ENCODE results near the gene HNRNPLL. TPM values are rescaled to one million over a fixed set of nuclear protein-coding genes. Genes with fewer than 3 reads are reported as not detected.
"Not testable (repeated sequence)": the region's sequence is repeated elsewhere in the genome, so short reads cannot be mapped to it uniquely, and the experiment has no call there.

Gene HNRNPLL
- total RNA-seq, 1 experiment from 2014 or later: 59.4 TPM

- TF ChIP-seq, protein P1, sequence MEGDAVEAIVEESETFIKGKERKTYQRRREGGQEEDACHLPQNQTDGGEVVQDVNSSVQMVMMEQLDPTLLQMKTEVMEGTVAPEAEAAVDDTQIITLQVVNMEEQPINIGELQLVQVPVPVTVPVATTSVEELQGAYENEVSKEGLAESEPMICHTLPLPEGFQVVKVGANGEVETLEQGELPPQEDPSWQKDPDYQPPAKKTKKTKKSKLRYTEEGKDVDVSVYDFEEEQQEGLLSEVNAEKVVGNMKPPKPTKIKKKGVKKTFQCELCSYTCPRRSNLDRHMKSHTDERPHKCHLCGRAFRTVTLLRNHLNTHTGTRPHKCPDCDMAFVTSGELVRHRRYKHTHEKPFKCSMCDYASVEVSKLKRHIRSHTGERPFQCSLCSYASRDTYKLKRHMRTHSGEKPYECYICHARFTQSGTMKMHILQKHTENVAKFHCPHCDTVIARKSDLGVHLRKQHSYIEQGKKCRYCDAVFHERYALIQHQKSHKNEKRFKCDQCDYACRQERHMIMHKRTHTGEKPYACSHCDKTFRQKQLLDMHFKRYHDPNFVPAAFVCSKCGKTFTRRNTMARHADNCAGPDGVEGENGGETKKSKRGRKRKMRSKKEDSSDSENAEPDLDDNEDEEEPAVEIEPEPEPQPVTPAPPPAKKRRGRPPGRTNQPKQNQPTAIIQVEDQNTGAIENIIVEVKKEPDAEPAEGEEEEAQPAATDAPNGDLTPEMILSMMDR (IDR thresholded peaks at IDR 0.05; ENCODE audit: insufficient read depth in 1 of 2, low read depth in 1 of 2, low read length in 1 of 2, severe bottlenecking in 1 of 2, unreplicated experiment in 1 of 2): no peak
- Histone ChIP-seq H3K4me3 (ENCODE audit: low read depth, low read length) (no peak overlapping the region), H3K27me3 (replicated peaks; ENCODE audit: control insufficient read depth, insufficient read depth, low read length) (no peaks in the 10 kb centered on the region), H3K36me3 (ENCODE audit: control insufficient read depth, insufficient read depth, low read length) (no peaks in the 10 kb centered on the region), H3K4me1 (no peaks in the 10 kb centered on the region), H3K9me3 (peaks cover 7% of the 10 kb centered on the region; the same call in 1 of the 2 replicates)
- no peaks in the 10 kb centered on the region for H3K36me3 Mint-ChIP-seq (ENCODE audit: insufficient read depth, unreplicated experiment)
- H3K4me1 Mint-ChIP-seq (ENCODE audit: low read depth, unreplicated experiment): peaks cover 10% of the 10 kb centered on the region
- no peaks in the 10 kb centered on the region for H3K27me3 Mint-ChIP-seq (ENCODE audit: insufficient read depth, unreplicated experiment)
- peaks cover 8% of the 10 kb centered on the region for H3K9me3 Mint-ChIP-seq (ENCODE audit: unreplicated experiment)
- POLR2A ChIA-PET: no interaction called here
- H3K4me3 Mint-ChIP-seq (ENCODE audit: unreplicated experiment): no peak overlapping the region
- intact Hi-C loops (cut with micrococcal nuclease; ENCODE audit: unreplicated experiment): no loop called here
- BruUV-seq (replicated peaks): no TSS peak
- H3K27ac Mint-ChIP-seq (ENCODE audit: unreplicated experiment): no peak overlapping the region
- no peak for DNase-seq
- CTCF ChIA-PET: no interaction called here
These were observed 40.4 kb upstream of the HNRNPLL start for GRCh38 chr2:38643021-38643671.

DNA sequence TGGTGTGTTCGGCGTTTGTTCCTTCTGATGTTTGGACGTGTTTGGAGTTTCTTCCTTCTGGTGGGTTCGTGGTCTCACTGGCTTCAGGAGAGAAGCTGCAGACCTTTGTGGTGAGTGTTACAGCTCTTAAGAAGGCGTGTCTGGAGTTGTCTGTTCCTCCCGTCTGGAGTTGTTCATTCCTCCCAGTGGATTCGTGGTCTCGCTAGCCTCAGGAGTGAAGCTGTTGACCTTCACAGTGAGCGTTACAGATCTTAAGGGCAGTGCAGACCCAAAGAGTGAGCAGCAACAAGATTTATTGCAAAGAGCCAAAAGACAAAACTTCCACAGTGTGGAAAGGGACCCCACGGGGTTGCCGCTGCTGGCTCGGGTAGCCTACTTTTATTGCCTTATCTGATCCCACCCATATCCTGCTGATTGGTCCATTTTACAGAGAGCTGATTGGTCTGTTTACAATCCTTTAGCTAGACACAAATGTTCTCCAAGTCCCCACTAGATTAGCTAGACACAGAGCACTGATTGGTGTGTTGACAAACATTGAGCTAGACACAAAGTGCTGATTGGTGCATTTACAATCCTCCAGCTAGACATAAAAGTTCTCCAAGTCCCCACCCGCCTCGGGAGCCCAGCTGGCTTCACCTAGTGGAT is 39.8 kb upstream of the HNRNPLL start:
- H3K27me3 Mint-ChIP-seq (ENCODE audit: insufficient read depth, unreplicated experiment); CTCF ChIA-PET; POLR2A ChIA-PET; H3K4me1 Mint-ChIP-seq (ENCODE audit: low read depth, unreplicated experiment); intact Hi-C loops (cut with micrococcal nuclease; ENCODE audit: unreplicated experiment); H3K4me3 Mint-ChIP-seq (ENCODE audit: unreplicated experiment); DNase-seq; BruUV-seq (replicated peaks); H3K36me3 ChIP-seq (ENCODE audit: control insufficient read depth, insufficient read depth, low read length); H3K27ac Mint-ChIP-seq (ENCODE audit: unreplicated experiment); H3K4me1 ChIP-seq; H3K27me3 ChIP-seq (replicated peaks; ENCODE audit: control insufficient read depth, insufficient read depth, low read length); H3K9me3 ChIP-seq; H3K36me3 Mint-ChIP-seq (ENCODE audit: insufficient read depth, unreplicated experiment); H3K4me3 ChIP-seq (ENCODE audit: low read depth, low read length); H3K9me3 Mint-ChIP-seq (ENCODE audit: unreplicated experiment): not testable (repeated sequence)

DNA sequence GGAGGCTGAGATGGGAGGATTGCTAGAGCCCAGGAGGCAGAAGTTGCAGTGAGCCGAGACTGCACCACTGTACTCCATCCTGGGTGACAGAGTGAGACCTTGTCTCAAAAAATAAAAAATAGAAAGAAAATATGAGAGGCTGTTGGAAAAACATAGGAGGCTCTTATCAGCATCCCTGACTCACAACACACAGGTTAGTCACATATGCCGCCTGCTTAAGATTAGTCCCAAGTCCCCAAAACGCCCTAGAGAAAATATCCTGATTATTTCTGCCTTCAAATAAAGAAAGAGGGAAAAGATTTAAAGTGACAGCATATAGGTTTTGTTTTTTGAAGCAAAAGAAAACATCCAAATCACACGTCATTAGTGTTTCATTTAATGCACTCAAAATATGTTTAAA is 33.3 kb upstream of the HNRNPLL start:
- H3K36me3 Mint-ChIP-seq (ENCODE audit: insufficient read depth, unreplicated experiment): no peaks in the 10 kb centered on the region
- H3K4me3 Mint-ChIP-seq (ENCODE audit: unreplicated experiment): no peak overlapping the region
- TF ChIP-seq, protein P1 (IDR thresholded peaks at IDR 0.05; ENCODE audit: insufficient read depth in 1 of 2, low read depth in 1 of 2, low read length in 1 of 2, severe bottlenecking in 1 of 2, unreplicated experiment in 1 of 2): no peak
- no TSS peak for BruUV-seq (replicated peaks)
- H3K27me3 Mint-ChIP-seq (ENCODE audit: insufficient read depth, unreplicated experiment): no peaks in the 10 kb centered on the region
- CTCF ChIA-PET: interaction anchor here (0.6 kb wide), 1 partner anchor 14 kb away, joined by 5 read pairs; no protein-coding TSS in a partner anchor
- no peaks in the 10 kb centered on the region for H3K9me3 Mint-ChIP-seq (ENCODE audit: unreplicated experiment)
- intact Hi-C loops (cut with micrococcal nuclease; ENCODE audit: unreplicated experiment): no loop called here
- H3K27ac Mint-ChIP-seq (ENCODE audit: unreplicated experiment): no peak overlapping the region
- peaks cover 1% of the 10 kb centered on the region for H3K4me1 Mint-ChIP-seq (ENCODE audit: low read depth, unreplicated experiment)
- no peak for DNase-seq
- Histone ChIP-seq H3K9me3 (no peaks in the 10 kb centered on the region), H3K36me3 (ENCODE audit: control insufficient read depth, insufficient read depth, low read length) (no peaks in the 10 kb centered on the region), H3K27me3 (replicated peaks; ENCODE audit: control insufficient read depth, insufficient read depth, low read length) (no peaks in the 10 kb centered on the region), H3K4me1 (no peaks in the 10 kb centered on the region), H3K4me3 (ENCODE audit: low read depth, low read length) (no peak overlapping the region)
- POLR2A ChIA-PET: interaction anchor here (1.0 kb wide), 1 partner anchor 115 kb away, joined by 7 read pairs; no protein-coding TSS in a partner anchor

Data from Caco-2 (cell line).